ENCODE measurements around the gene SERPINB6. TPM values are rescaled to one million over a fixed set of nuclear protein-coding genes. Genes with fewer than 3 reads are reported as not detected.

Gene SERPINB6
- polyA plus RNA-seq, 6 donors from 2014 or later, result 30.2 to 90.6 (median 71.2) TPM

- no peak overlapping the region for H3K4me3 Mint-ChIP-seq
- no peak overlapping the region for H3K27ac Mint-ChIP-seq
- ATAC-seq (ENCODE audit: low read depth in 2 of 2) (no peak), DNase-seq (no peak)
- peaks cover 9 to 28% (median 15%) of the 10 kb centered on the region in 3 donors for H3K4me1 Mint-ChIP-seq
- H3K27me3 Mint-ChIP-seq, result no peaks in the 10 kb centered on the region
- peaks cover 7 to 17% of the 10 kb centered on the region in 2 donors for H3K36me3 Mint-ChIP-seq
- no peaks in the 10 kb centered on the region for H3K9me3 Mint-ChIP-seq
Observed at GRCh38 chr6:2953098-2953497, 18.3 kb downstream of the SERPINB6 start.

- H3K9me3 Mint-ChIP-seq, result no peaks in the 10 kb centered on the region
- ATAC-seq (ENCODE audit: low read depth in 2 of 2), result peak; percentile 63 to 95
- no peak for DNase-seq
- H3K27ac Mint-ChIP-seq, result peak overlapping the region in 1 of 6 donors; percentile 11
- H3K27me3 Mint-ChIP-seq, result no peaks in the 10 kb centered on the region
- H3K4me3 Mint-ChIP-seq, result peak overlapping the region in 2 of 8 donors; percentile 57 to 71
- peaks cover 5 to 24% (median 11%) of the 10 kb centered on the region in 3 donors for H3K4me1 Mint-ChIP-seq
- H3K36me3 Mint-ChIP-seq, result peaks cover 10 to 22% of the 10 kb centered on the region in 2 donors
Observed at GRCh38 chr6:2952557-2953095, 18.7 kb downstream of the SERPINB6 start.

DNA sequence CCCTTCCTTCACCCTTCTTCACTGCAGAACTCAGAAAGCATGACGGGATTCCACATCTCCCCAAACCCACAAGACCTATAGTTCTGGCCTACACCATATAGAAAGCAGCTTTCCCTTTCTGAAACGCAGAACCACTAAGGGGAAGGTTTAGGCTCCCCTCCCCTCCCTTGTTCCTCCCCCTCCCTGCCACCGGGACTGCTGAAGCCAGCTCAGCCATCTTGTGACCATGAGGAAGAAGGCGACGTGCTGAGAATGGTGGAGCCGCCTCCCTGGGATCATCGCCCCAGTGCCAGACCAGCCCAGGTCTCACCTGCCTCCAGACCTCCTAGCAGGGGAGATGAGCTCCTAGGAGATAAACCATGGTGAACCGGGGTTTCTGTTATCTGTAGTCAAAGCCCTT is 19.6 kb downstream of the SERPINB6 start:
- Mint-ChIP-seq H3K27me3 (no peaks in the 10 kb centered on the region), H3K9me3 (no peaks in the 10 kb centered on the region), H3K27ac (peak overlapping the region in 5 of 6 donors; percentile 76 to 93 (median 84)), H3K36me3 (peaks cover 15 to 25% of the 10 kb centered on the region in 2 donors), H3K4me3 (peak overlapping the region in 5 of 8 donors; percentile 18 to 83 (median 41)), H3K4me1 (peaks cover 10 to 28% (median 18%) of the 10 kb centered on the region in 3 donors)
- DNase-seq, result peak; percentile 30
- peak in 1 of 2 donors; percentile 68 for ATAC-seq (ENCODE audit: low read depth in 2 of 2)

GRCh38 chr6:2950713-2951112 is 20.7 kb downstream of the SERPINB6 start:
- DNase-seq, result no peak
- Mint-ChIP-seq H3K27ac (no peak overlapping the region), H3K36me3 (peaks cover 15 to 25% of the 10 kb centered on the region in 2 donors), H3K9me3 (no peaks in the 10 kb centered on the region), H3K4me3 (peak overlapping the region in 1 of 8 donors; percentile 35), H3K4me1 (peaks cover 14 to 38% (median 28%) of the 10 kb centered on the region in 3 donors), H3K27me3 (no peaks in the 10 kb centered on the region)
- ATAC-seq (ENCODE audit: low read depth in 2 of 2), result no peak

DNA sequence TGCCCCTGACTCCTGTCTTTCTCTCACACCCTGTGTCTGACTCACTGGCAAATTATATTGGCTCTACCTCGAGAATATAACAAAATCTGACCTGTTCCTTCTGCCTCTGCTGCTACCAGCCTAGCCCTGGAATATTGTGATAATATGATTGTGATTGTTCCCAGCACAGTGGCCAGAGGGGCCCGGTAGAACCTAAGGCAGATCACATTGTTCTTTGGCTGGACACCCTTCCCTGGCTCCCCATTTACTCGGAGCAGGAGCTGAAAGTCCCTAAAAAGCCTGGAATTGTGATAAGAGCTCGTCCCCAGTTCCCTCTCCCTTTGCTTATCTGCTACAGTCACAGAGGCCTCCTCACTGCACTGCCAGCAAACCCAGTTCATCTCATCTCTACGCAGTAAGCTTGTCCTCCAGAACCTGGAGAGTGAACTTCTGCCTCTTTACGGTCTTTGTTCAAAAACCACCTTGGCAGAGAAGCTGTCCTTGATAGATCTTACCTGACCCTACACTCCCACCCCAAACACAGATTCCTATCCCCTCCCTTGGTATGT is 21.8 kb downstream of the SERPINB6 start:
- Mint-ChIP-seq H3K27ac (peak overlapping the region in 2 of 6 donors; percentile 30 to 47), H3K4me1 (peaks cover 23 to 48% (median 39%) of the 10 kb centered on the region in 3 donors), H3K9me3 (no peaks in the 10 kb centered on the region), H3K4me3 (peak overlapping the region in 1 of 8 donors; percentile 54), H3K36me3 (peaks cover 15 to 25% of the 10 kb centered on the region in 2 donors), H3K27me3 (no peaks in the 10 kb centered on the region)
- no peak for DNase-seq
- no peak for ATAC-seq (ENCODE audit: low read depth in 2 of 2)

DNA sequence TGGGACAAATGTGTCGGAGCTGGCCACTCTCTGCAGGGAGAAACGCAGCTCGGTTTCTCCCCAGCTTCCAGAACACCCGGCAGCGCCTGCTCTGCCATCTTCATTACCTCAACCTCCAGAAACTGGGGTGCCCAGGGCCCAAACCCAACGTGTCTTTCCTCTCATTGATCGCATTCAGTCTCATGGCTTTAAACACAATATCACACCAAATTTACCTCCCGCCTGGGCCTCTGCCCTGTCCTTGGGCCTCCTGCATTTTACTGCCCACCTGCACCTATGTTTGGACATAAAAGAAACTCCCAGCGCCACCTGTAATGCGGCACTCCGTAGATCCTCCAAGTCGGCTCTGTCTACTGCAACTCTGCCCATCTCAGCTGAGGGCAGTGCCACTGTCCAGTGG is 22.2 kb downstream of the SERPINB6 start:
- H3K27ac Mint-ChIP-seq, result peak overlapping the region in 1 of 6 donors; percentile 24
- peak overlapping the region in 1 of 8 donors; percentile 54 for H3K4me3 Mint-ChIP-seq
- H3K27me3 Mint-ChIP-seq, result no peaks in the 10 kb centered on the region
- peaks cover 15 to 25% of the 10 kb centered on the region in 2 donors for H3K36me3 Mint-ChIP-seq
- DNase-seq, result no peak
- H3K9me3 Mint-ChIP-seq, result no peaks in the 10 kb centered on the region
- H3K4me1 Mint-ChIP-seq, result peaks cover 26 to 53% (median 44%) of the 10 kb centered on the region in 3 donors
- no peak for ATAC-seq (ENCODE audit: low read depth in 2 of 2)

GRCh38 chr6:2948228-2949025 is 22.9 kb downstream of the SERPINB6 start:
- Mint-ChIP-seq H3K36me3 (peaks cover 15 to 25% of the 10 kb centered on the region in 2 donors), H3K4me3 (no peak overlapping the region), H3K9me3 (no peaks in the 10 kb centered on the region), H3K27ac (peak overlapping the region in 1 of 6 donors; percentile 24), H3K27me3 (no peaks in the 10 kb centered on the region), H3K4me1 (peaks cover 28 to 58% (median 48%) of the 10 kb centered on the region in 3 donors)
- ATAC-seq (ENCODE audit: low read depth in 2 of 2), result no peak
- no peak for DNase-seq

GRCh38 chr6:2947445-2947844 is 23.9 kb downstream of the SERPINB6 start:
- Mint-ChIP-seq H3K9me3 (no peaks in the 10 kb centered on the region), H3K27ac (peak overlapping the region in 1 of 6 donors; percentile 82), H3K27me3 (no peaks in the 10 kb centered on the region), H3K36me3 (peaks cover 15 to 25% of the 10 kb centered on the region in 2 donors), H3K4me3 (peak overlapping the region in 3 of 8 donors; percentile 12 to 86 (median 36)), H3K4me1 (peaks cover 38 to 68% (median 51%) of the 10 kb centered on the region in 3 donors)
- ATAC-seq (ENCODE audit: low read depth in 2 of 2) (no peak), DNase-seq (no peak)

DNA sequence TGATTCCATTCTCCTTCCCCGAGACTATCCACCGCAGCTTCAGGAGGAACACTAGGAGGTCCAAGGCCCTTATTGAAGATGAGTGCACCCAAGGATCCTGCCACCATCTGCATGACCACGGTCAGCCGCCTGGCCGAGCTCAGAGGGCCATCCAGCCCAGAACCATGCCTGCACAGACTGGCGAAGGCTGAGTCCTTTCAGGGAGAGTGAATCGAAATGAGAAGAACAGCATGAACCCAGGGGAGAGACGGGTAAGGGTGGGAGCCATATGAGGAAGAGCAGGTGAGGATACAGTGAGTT is 26.3 kb downstream of the SERPINB6 start:
- H3K27ac Mint-ChIP-seq, result peak overlapping the region in 4 of 6 donors; percentile 53 to 80 (median 70)
- no peak for ATAC-seq (ENCODE audit: low read depth in 2 of 2)

GRCh38 chr6:2944405-2945152 is 26.8 kb downstream of the SERPINB6 start:
- peak overlapping the region in 4 of 6 donors; percentile 49 to 80 (median 64) for H3K27ac Mint-ChIP-seq
- DNase-seq, result no peak
- ATAC-seq (ENCODE audit: low read depth in 2 of 2), result no peak
- peak overlapping the region in 6 of 8 donors; percentile 23 to 82 (median 54) for H3K4me3 Mint-ChIP-seq
- H3K27me3 Mint-ChIP-seq, result no peaks in the 10 kb centered on the region
- peaks cover 50 to 71% (median 60%) of the 10 kb centered on the region in 3 donors for H3K4me1 Mint-ChIP-seq
- H3K9me3 Mint-ChIP-seq, result no peaks in the 10 kb centered on the region
- peaks cover 8 to 23% of the 10 kb centered on the region in 2 donors for H3K36me3 Mint-ChIP-seq

More for the DNA sequence above, 26.3 kb downstream of the SERPINB6 start:
- H3K36me3 Mint-ChIP-seq, result peaks cover 8 to 25% of the 10 kb centered on the region in 2 donors
- peak overlapping the region in 5 of 8 donors; percentile 23 to 82 (median 59) for H3K4me3 Mint-ChIP-seq
- H3K27me3 Mint-ChIP-seq, result no peaks in the 10 kb centered on the region
- H3K9me3 Mint-ChIP-seq, result no peaks in the 10 kb centered on the region
- DNase-seq, result no peak
- peaks cover 48 to 71% (median 59%) of the 10 kb centered on the region in 3 donors for H3K4me1 Mint-ChIP-seq

DNA sequence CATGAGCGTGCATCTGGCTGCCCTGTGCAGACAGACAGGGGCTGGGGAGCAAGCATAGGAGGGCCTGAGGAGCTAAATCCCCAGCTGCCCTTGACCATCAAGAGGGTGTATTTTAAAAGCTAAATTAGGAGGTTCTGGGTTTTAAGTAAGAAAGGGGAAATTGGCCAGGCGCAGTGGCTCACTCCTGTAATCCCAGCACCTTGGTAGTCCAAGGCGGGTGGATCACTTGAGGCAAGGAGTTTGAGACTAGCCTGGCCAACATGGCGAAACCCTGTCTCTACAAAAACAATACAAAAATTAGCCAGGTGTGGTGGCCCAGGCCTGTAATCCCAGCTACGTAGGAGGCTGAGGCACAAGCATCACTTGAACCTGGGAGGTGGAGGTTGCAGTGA is 27.8 kb downstream of the SERPINB6 start:
- H3K4me1 Mint-ChIP-seq, result peaks cover 50 to 71% (median 60%) of the 10 kb centered on the region in 3 donors
- DNase-seq, result no peak
- peaks cover 8 to 13% of the 10 kb centered on the region in 2 donors for H3K36me3 Mint-ChIP-seq
- peak overlapping the region; percentile 86 to 95 (median 92) for H3K27ac Mint-ChIP-seq
- no peaks in the 10 kb centered on the region for H3K9me3 Mint-ChIP-seq
- no peaks in the 10 kb centered on the region for H3K27me3 Mint-ChIP-seq
- H3K4me3 Mint-ChIP-seq, result peak overlapping the region; percentile 79 to 93 (median 86)
- ATAC-seq (ENCODE audit: low read depth in 2 of 2), result no peak

DNA sequence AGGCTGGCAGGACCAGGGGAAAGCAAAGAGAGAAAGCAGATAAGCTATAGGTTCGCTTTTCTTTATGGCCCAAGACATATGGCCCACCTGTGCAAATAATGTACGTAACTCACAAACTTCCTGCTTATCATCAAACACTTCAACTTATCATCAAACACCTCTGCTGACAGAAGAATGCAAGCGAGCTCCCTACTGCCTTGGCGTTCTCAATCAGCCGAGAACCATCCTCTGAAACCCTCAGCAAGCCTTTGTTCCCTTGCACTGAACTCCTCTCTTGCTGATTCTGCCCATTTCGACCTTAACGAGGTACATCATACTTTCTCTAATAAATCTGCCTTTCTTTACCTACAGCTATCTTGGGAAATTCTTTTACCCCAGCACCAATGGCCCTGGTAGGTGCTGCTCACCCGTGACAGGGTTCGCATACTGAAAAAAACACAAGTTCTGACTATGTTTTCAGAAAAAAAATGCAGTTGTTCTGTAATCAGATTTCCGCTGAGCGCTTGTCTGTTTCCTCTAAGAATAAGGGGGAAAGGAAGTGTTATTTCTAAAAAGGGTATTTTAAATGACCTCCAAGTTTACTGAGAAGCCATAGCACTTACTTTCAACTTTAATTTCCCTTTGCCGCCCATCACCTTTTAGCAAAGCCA is 28.3 kb downstream of the SERPINB6 start:
- H3K27ac Mint-ChIP-seq, result peak overlapping the region; percentile 86 to 95 (median 92)
- H3K4me3 Mint-ChIP-seq, result peak overlapping the region; percentile 79 to 93 (median 86)
- ATAC-seq (ENCODE audit: low read depth in 2 of 2) (peak; percentile 50 to 52), DNase-seq (peak; percentile 34)
- no peaks in the 10 kb centered on the region for H3K27me3 Mint-ChIP-seq
- H3K4me1 Mint-ChIP-seq, result peaks cover 50 to 71% (median 60%) of the 10 kb centered on the region in 3 donors
- no peaks in the 10 kb centered on the region for H3K9me3 Mint-ChIP-seq
- peaks cover 8% of the 10 kb centered on the region in 2 donors for H3K36me3 Mint-ChIP-seq

Measured in naive B cell (primary cell).